ENCODE data around the gene NR1D2.

DNA sequence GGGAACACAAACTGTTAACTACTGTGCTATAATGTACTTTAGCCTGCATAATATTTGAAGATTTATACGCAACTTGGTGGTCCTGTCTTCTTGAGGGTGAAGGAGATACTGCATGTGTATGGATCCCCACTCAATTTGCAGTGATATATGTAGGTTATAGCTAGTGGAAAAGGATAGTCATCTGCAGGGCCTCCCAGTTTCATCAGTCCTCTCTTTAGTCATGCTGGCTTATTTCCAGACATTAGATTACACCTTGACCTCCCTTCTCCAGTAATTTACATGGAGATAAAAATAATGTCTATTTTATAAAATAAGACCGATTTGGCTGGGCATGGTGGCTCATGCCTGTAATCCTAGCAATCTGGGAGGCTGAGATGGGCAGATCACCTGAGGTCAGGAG, 3.7 kb downstream of the NR1D2 start:
- no peak for TF ChIP-seq REST (IDR thresholded peaks at IDR 0.05; ENCODE audit: insufficient read depth in 1 of 2, low read depth in 2 of 2, low read length in 1 of 2)
- TF ChIP-seq, protein P1, sequence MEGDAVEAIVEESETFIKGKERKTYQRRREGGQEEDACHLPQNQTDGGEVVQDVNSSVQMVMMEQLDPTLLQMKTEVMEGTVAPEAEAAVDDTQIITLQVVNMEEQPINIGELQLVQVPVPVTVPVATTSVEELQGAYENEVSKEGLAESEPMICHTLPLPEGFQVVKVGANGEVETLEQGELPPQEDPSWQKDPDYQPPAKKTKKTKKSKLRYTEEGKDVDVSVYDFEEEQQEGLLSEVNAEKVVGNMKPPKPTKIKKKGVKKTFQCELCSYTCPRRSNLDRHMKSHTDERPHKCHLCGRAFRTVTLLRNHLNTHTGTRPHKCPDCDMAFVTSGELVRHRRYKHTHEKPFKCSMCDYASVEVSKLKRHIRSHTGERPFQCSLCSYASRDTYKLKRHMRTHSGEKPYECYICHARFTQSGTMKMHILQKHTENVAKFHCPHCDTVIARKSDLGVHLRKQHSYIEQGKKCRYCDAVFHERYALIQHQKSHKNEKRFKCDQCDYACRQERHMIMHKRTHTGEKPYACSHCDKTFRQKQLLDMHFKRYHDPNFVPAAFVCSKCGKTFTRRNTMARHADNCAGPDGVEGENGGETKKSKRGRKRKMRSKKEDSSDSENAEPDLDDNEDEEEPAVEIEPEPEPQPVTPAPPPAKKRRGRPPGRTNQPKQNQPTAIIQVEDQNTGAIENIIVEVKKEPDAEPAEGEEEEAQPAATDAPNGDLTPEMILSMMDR (IDR thresholded peaks at IDR 0.05): no peak
- no peak for TF ChIP-seq POLR2AphosphoS5 (IDR thresholded peaks at IDR 0.05; ENCODE audit: low read depth, low read length)
- TF ChIP-seq SIN3A (IDR thresholded peaks at IDR 0.05; ENCODE audit: borderline replicate concordance, insufficient read depth, low read depth, low read length): no peak
- no peak for TF ChIP-seq TCF7L2 (IDR thresholded peaks at IDR 0.05; ENCODE audit: low read depth, low read length)
